GM21529 (cell line): ENCODE results near the gene C16orf95.
"Not testable (repeated sequence)": the region's sequence is repeated elsewhere in the genome, so short reads cannot be mapped to it uniquely, and the experiment has no call there.

Experiments used
- ATAC-seq: cut with Tn5 transposase; IDR thresholded peaks from one replicate; pipeline ENCODE4 v1.9.1; 2021; ENCODE audit not compliant: unreplicated experiment

C16orf95 gene

DNA sequence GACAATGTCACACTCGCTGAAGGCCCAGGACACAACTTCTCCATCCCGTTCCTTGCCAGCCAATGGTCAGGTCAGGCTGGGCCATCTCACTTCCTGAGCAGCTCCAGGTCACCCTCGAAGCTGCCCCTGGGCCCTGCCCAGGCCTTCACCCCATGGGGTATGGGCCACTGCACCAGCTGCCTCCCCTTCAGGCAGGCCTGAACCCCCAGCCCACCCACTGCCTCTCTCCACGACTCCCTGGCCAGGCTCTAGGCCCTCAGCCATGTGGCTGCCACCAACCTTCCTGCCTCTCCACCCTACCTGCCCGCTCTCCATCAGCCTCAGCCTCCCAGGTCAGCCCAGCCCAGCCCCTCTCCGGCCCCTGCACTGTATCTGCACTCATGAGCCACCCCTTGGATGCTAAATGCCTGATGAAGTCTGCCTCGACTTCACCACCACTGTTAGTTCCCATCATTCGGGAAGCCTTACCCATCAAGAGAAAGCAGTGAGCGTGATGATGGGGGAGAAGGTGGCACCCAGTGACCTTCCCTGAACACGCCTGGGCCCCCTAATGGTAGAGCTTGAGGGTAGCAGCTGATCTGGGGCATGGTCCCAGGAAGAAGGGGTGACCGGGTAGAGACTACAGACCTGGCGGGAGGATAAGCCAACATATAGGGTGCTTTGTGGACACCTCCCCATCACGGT is 30.9 kb upstream of the C16orf95 start:
- no peak for ATAC-seq

DNA sequence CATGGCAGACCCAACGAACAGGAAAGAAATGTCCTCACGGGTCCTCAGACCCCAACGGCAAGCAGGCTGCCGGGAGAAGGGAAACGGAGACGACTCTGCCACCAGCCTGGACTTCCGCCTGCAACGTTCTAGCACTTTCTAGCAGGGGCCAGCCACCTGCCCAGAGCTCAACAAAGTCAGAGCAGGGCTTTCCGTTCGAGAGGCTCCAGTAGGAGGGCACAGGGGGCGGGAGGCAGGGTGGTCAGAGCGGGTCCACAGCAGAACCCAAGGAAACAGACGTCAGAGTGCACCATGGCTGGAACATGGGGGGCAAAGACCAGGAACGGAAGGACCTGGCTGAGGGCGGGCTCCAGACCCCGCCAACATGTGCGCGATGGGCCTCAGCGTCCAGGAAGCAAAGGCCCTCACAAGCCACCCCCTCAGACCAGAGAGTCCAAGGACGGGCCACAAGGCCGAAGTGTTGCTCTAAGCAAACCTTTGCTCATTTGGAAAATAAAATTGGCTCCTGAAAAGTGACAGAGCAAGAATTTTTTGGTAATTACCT is 29.4 kb upstream of the C16orf95 start:
- no peak for ATAC-seq

DNA sequence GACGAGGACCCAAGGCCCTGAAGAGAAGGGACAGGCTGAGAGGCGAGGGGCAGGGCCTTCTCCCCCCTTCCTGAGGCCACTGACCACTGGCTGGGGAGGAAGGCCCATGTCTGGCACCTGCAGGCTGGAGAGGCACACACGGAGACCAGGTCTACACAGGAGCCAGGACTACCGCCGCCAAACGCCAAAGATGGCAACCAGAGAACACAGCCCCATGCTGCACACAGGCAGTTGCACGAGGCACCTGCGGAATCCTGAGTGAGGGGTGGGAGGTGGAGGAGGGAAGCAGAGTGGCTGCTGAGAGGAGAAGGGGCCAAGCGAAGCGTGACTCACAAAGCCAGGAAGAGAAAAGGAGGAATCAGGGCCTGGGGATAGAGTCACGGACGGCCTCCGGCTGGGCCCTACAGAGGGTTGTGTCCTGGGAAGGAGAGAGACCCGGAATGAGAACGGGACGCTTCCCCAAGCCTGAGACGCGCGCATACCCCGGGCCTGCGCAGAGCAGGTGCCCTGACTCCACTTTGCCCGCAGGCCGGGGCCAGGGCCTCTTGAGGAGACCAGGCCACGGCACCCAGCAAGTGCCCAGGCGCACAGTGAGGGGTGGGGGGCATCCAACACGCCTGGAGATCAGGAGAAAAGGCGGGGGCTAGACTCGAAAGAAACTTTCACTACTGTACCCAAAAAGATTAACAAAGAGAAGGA is 28.7 kb upstream of the C16orf95 start:
- ATAC-seq, result no peak

DNA sequence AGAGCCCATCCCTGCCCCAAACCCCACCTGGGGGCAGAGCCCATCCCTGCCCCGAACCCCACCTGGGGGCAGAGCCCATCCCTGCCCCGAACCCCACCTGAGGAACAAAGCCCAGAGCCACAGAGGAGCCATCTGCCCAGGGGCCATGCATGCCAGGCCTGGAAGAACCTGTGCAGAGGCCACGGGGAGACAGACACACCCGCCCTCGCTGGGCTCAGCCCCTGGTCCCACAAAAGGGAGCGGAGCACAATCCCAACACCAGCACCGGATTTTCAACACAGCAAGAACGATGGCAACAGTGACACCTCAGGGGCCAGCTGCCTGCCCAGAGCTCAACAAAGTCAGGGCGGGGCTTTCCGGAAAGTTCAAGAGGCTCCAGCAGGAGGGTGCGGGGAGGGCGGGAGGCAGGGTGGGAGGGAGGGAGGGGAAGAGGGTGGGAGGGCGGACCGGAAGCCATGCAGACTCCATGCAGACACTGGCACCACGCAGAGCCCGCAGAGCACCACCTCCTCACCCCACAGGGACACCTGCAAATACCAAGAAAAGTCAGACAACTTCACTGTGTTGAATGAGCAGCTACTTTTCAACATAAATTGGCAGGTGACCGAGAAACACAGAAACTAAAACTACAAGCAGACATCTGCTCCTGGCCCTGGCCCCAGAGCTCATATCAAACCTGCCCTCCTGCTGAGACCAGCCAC is 27.9 kb upstream of the C16orf95 start:
- no peak for ATAC-seq

DNA sequence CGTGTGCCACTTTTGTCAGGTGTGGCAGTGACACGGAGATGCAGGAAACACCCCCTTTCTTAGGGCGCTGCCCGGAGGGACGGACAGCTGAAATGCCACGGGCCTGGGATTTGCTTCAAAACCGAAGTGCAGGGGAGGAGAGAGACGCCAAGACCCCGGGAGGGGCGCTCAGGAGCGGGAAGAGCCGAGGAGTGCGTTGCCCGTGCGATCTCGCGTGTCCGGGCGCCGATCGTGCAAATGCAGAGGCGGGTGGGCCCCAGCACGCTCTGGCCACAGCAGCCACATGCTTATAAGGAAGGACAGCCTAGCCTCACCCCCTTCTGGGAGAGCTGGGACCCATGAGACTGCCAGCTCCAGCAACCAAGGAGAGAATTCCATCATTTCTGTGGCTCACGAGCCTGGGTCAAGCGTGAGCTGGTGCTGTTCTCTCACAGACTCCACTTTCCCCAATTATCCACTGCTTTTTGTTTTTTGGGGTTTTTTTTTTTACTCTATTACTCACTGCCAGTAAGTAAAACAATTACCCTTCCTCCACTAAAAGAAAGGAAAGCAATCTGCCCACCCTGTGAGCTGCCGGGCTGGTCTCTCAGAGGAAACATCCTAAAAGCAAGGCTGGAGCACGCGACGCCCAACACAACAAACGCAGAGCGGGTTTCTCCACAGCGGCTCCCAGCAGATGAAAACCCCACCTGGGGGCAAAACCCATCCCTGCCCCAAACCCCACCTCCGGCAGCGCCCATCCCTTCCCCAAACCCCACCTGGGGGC is 27.2 kb upstream of the C16orf95 start:
- no peak for ATAC-seq

DNA sequence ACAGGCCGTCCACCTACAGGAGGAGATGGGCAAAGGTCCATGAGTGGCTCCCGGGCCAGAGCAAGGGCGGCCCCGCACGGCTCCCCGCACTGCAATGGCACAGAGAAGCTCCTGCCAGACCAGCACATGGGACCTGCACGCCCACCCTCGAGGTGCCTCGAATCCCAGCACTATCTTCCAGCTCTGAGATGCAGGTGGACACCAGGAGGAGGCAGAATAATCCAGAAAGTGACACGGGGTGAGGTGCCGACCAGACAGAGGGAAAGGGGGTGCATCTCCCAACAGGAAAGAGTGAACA is 26.5 kb upstream of the C16orf95 start:
- no peak for ATAC-seq

DNA sequence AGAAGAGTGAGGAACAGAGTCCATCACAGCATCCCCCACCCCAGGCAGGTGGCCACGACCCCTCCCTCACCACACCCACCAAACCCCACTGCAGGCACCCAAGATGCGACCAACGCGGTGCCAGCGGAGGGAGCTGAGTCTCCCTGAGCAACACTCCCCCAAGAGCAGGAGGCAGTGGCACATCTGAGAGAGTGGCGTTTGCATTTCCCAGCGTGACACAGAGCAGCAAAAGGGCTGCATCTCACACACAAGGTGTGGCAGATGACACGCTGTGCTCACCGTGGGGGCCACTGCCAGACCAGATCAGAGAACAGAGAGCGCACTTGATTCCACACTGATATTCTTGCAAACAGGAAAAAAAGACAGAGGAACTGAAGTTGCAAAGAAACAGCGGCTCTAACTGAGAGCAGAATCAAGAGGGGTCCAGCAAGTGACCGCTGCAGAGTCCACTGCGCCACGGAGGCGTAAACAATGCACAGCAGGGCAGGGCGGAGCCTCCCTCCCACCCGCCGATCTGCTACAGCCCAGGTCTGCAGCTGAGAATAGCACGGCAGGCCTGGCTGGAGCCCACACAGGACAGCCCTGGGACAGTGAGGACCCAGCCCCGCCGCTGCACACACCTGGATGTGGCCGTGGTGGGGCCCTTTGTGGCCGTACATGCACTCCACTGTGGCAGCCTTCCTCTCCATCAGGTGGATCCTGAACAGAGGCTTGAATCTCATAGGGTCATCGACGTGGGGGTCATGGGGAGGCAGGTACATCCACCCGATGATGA is 26.0 kb upstream of the C16orf95 start:
- no peak for ATAC-seq

DNA sequence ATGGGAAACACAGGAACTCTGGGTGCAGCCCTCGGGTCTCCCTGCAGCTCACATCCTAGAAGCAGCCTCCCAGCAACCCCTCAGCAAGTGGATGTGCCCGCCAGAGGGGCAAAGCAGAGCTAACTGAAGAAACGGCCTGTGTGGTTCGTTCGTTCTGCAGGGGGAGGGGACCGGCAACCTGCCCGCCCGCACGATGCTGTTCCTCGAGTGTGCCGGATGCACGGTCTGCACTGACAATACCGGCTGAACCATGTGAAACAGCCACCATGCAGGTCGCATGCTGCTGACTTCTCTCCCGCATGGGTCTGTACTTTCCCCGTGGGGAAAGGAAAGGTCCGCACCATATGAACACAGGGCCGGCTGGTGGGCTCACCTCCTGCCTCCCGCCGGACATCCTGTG is 25.3 kb upstream of the C16orf95 start:
- ATAC-seq, result no peak

DNA sequence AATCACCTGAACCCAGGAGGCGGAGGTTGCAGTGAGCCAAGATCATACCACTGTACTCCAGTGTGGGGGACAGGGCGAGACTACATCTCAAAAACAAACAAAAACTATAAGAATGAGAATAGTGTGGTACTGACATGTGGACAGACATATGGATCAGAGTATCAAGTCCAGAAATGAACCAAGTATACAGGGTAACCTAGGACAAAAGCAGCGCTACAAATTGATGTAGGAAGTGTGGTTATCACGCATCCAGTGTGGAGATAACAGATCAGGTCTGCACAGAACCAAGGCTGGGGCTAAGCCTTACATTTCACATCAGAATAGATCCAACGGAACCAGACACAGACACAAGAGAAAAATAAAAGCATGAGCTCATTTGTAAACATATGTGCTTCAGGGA is 23.0 kb upstream of the C16orf95 start:
- no peak for ATAC-seq

DNA sequence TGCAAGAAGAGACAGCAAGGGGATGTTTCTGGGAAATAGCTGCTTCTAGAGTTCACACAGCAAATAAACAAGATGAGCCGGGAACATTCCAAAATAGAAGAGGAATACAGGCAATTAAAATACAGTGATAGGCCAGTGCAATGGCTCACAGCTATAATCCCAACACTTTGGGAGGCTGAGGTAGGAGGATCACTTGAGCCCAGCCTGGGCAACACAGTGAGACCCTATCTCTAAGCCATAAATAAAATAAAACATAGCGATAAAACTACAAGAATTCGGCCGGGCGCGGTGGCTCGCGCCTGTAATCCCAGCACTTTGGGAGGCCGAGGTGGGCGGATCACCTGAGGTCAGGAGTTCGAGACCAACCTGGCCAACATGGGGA is 22.5 kb upstream of the C16orf95 start:
- not testable (repeated sequence) for ATAC-seq

DNA sequence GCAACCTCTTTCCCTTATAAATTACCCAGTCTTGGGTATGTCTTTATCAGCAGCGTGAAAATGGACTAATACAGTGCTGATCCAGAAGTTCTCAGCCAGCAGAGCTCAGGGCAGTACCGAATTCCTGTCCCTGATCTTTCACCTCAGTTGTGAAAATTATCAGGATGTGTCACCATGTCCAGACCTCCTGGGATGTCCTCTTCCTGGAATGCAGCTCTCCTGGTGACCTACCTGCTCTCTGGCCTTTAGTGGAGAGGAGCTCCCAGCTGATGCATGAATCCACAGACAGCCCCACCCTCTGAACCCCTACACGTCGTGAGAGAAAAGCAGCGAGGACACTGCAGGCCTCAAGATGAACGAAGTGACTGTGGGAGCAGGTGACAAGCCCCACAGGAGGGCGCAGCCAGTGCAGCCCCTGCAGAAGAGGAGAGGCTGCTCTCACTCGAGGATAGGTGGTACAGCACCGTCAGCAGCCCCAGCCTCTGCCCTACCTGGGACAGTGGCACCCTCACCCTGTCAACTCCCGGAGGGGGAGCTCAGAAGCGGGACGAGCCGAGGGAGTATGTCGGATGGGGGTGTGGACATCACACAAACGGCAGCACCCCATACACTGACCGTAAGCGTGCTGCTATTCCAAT is 22.0 kb upstream of the C16orf95 start:
- no peak for ATAC-seq

DNA sequence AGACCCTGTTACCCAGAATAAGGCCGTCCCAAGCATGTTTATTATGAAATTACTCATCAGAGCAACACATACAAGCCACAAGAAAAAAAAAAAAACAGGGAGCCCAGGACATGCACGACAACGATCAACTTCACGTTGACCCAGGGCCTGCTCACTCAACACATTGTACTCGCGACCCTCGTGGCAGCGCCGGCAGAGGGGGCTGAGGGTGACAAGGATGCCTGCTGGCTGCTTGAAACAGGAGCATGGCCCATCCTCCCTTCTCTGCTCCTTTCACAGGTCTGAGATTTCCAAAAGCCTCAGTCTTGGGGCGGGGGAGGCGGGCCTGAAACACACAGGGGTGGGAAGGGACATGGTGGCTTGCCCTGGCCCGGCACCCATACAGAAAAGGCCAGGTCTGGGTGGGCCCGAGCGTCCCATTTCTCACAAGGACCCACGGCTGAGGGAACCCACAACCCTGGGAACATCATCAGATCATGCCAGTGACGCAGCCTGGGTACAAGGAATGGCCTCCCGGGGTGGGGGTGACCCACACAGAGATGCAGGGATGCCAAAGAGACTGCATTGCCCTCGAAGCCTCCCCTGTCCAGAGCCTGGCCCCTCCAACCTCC is 21.1 kb upstream of the C16orf95 start:
- ATAC-seq, result no peak

DNA sequence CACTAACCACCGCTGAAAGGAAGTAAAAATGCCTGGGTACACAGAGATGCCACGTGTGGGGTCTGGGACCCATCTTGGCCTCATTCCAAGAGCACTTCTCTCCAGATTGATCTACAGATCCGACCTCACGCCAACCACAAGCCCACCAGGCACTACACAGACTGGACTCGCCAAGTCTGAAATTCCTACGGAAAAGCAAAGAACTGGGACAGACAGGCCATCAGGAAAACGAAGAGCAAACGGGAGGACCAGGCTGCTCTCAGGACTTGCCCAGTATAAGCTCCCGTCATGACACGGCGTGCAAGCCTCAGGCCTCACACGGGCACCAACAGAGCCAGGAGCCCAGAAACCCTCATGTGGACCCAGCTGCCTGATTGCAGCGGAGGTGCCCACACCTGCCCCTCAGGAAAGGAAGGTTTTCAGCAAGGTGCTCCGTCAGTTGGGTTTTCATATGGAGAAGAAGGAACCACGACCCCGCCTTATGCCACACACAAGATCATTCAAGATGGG is 20.1 kb upstream of the C16orf95 start:
- no peak for ATAC-seq

DNA sequence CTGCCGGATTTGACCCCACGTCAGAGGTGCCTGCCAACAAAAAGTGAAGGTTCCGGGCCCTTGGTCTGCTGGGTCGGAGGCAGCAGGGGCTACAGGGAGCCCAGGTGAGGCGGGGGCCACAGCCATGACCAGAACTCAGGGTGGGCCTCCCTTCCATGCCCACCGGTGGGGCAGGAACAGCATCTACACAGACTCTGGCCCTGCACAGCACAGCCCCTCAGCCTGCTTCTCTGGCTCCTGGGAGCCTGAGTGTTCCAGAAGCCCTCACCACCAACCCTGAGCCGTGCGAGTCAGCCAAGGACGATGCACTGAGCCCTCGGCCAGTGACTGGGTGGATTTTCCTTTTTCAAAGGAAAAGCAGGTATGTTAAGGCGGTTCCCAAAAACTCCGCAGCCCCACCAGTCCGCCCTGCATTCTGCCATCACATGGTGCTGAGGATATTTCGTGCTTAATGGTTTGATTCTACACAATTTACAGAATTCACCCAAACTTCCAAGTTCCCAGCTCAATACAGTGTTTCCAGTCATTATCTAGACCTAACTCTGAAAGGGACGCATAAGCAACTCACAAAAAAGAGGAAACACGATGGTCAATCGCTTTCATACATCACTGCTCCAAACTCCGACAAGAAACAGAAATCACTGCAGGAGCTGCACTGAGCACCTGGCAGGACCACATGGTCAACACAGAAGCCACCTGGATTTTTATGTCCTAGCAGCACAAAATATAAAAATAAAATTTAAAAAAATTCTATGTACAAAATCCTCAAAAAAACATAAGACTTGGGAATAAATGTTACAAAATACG is 19.4 kb upstream of the C16orf95 start:
- ATAC-seq, result no peak

DNA sequence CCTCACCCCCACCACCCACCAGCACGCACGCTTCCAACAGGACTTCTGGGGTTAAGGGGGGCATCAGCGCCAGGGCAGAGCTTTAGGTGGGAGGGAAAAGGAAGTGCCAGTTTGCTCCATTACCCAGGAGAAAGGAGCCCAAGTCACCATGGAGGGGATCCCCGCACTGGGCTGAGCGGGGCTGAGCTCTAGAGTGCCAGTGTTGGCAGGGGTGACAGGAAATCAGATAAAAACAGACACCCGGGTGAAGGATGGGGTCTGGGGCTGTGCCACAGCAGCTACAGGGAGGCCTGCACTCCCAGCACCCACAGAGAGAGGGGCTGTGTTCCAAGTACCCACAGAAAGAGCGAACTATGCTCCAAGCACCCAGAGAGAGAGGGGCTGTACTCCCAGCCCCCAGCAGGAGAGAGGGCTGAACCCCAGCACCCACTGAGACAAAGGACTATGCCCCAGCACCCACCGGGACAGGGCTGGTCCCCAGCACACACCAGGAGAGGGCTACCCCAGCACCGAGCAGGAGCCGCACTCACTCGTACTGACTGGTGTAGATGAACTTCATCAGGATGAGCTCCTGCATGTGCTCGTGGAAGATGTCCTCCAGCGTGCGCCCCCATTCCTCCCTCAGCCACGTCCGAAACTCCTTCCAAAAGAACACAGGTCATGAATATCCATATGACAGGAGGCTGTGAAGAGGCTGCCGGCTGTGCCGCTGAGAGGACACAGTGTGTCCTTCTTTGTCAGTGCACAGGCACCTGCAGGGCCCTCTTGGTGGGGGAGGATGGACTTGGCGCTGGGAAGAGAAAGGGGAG is 18.6 kb upstream of the C16orf95 start:
- ATAC-seq, result no peak

DNA sequence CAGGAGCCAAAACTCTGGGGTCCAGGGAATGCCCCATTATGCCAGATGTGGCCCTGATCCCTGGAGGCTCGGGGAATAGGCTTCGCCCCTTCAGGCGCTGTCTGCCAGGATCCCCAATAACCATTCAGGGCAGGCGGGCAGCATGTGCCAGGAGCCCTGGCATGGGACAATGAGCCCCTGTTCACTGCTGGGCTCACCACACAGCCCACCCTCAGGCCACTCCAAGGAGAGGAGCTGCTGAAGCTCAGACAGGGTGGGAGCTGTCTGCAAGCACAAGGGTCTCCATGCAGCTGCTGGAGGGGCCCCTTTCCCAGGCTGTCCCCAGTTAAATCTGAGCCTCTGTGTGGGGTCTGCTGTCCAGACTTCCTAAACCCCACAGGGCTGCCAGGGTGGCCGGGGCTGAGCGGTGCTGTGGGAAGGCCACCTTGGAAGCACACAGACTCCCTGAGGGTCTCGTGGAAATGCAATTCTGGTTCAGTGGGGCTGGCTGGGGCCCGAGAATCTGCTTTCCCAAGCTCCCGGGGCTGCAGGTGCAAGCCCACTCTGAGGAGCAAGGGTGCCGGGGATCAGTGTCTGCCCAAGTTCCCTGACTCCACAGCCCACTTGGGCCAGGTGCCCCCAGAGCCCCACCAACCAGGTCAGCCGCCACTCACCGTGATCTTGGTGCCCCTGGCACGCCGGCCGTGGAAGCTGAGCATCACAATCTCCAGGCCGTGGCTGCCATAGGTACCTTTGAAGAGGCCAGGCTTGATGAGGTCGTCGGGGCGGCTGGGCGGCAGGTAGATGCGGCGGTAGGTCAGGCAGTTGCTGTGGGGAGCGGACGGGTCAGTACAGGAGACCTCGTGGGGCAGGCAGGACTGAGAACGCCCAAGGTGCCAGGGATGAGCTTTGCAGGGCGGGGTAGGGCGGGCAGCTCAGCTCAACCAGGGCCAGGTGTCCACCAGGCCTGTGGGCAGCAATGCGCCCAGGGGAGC is 17.7 kb upstream of the C16orf95 start:
- no peak for ATAC-seq
